ENCODE results near the gene CRAMP1. TPM values are rescaled to one million over a fixed set of nuclear protein-coding genes. Genes with fewer than 3 reads are reported as not detected.

The CRAMP1 gene
- total RNA-seq, 1 donor from 2014 or later = 11.7 TPM

DNA sequence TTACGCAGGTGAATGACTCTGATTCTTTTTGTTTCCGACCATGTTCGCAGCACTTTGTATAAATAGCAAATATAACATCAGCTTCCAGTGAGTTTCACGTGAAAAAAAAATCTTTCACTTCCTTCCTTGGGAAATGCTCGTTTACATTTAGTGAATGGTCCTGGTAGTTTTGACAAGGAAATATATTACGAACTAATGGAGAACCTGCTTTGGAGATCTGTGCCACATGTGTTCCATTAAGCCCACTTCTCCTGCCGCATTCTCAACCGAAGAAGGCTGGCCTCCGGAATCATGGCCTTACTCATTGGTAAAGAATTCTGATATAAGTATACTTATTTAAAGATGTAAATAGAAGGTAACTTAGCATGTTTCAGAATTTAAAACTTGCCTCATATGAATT is 3.6 kb downstream of the CRAMP1 start:
- no peak overlapping the region for H2AFZ ChIP-seq (replicated peaks)
- Mint-ChIP-seq H3K27ac (no peak overlapping the region), H3K4me3 (peak overlapping the region; percentile 91), H3K9me3 (no peaks in the 10 kb centered on the region), H3K27me3 (ENCODE audit: insufficient read depth, low read depth) (peaks cover 11% of the 10 kb centered on the region), H3K4me1 (peaks cover 24% of the 10 kb centered on the region), H3K36me3 (peaks cover 23% of the 10 kb centered on the region)
- H3K4me2 ChIP-seq = peak overlapping the region; percentile 90
- peaks cover 79% of the 10 kb centered on the region for H3K79me2 ChIP-seq (ENCODE audit: low read depth)
- H3K27ac ChIP-seq = no peak overlapping the region
- peaks cover 16% of the 10 kb centered on the region for H3K27me3 ChIP-seq
- H3K4me3 ChIP-seq = peak overlapping the region; percentile 93
- no peaks in the 10 kb centered on the region for H3K9me3 ChIP-seq (ENCODE audit: low read depth)
- H3K36me3 ChIP-seq = no peaks in the 10 kb centered on the region
- H3F3A ChIP-seq (ENCODE audit: low read depth) = peaks cover 21% of the 10 kb centered on the region
- peaks cover 22% of the 10 kb centered on the region for H3K4me1 ChIP-seq
- H4K20me1 ChIP-seq (ENCODE audit: low read depth) = peaks cover 27% of the 10 kb centered on the region
- H3K9ac ChIP-seq = peak overlapping the region; percentile 86
- no peak for TF ChIP-seq EZH2phosphoT487 (IDR thresholded peaks at IDR 0.05)
- TF ChIP-seq, protein P1, sequence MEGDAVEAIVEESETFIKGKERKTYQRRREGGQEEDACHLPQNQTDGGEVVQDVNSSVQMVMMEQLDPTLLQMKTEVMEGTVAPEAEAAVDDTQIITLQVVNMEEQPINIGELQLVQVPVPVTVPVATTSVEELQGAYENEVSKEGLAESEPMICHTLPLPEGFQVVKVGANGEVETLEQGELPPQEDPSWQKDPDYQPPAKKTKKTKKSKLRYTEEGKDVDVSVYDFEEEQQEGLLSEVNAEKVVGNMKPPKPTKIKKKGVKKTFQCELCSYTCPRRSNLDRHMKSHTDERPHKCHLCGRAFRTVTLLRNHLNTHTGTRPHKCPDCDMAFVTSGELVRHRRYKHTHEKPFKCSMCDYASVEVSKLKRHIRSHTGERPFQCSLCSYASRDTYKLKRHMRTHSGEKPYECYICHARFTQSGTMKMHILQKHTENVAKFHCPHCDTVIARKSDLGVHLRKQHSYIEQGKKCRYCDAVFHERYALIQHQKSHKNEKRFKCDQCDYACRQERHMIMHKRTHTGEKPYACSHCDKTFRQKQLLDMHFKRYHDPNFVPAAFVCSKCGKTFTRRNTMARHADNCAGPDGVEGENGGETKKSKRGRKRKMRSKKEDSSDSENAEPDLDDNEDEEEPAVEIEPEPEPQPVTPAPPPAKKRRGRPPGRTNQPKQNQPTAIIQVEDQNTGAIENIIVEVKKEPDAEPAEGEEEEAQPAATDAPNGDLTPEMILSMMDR (IDR thresholded peaks at IDR 0.05) = no peak
- no peak for TF ChIP-seq EZH2 (IDR thresholded peaks at IDR 0.05)
- no peak for DNase-seq (ENCODE audit: low spot score)

DNA sequence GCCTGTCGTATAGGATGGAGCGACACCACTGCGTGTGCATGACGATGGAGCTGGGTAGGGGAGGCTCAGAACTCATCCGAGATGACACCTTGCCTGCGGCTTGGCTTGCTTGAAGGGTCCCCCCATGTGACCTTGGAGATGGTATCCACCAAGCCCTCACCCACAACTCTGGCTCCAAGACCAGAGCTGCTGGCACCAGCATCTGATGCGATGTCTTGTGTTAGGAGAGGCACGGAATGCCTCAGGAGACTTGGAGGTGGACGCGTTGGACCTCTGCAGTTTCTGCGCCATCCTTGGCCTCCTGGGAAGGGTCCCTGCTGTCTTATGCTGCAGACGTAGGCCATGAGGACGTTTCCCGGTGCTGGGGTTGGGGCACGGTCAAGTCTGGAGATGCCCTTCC is 7.8 kb downstream of the CRAMP1 start:
- Histone ChIP-seq H3K4me1 (peaks cover 13% of the 10 kb centered on the region), H3K27ac (no peak overlapping the region), H3K27me3 (no peaks in the 10 kb centered on the region), H3K4me2 (no peak overlapping the region), H4K20me1 (ENCODE audit: low read depth) (peaks cover 40% of the 10 kb centered on the region), H3K79me2 (ENCODE audit: low read depth) (peaks cover 100% of the 10 kb centered on the region), H3K9ac (no peak overlapping the region), H2AFZ (replicated peaks) (no peak overlapping the region), H3F3A (ENCODE audit: low read depth) (no peaks in the 10 kb centered on the region), H3K4me3 (no peak overlapping the region), H3K9me3 (ENCODE audit: low read depth) (no peaks in the 10 kb centered on the region), H3K36me3 (no peaks in the 10 kb centered on the region)
- Mint-ChIP-seq H3K36me3 (peaks cover 23% of the 10 kb centered on the region), H3K27ac (no peak overlapping the region), H3K4me1 (peaks cover 12% of the 10 kb centered on the region), H3K9me3 (no peaks in the 10 kb centered on the region), H3K27me3 (ENCODE audit: insufficient read depth, low read depth) (peaks cover 11% of the 10 kb centered on the region), H3K4me3 (no peak overlapping the region)
- DNase-seq (ENCODE audit: low spot score) = no peak
- TF ChIP-seq EZH2phosphoT487 (IDR thresholded peaks at IDR 0.05) (no peak), EZH2 (IDR thresholded peaks at IDR 0.05) (no peak)
- TF ChIP-seq, protein P1 (IDR thresholded peaks at IDR 0.05) = no peak

DNA sequence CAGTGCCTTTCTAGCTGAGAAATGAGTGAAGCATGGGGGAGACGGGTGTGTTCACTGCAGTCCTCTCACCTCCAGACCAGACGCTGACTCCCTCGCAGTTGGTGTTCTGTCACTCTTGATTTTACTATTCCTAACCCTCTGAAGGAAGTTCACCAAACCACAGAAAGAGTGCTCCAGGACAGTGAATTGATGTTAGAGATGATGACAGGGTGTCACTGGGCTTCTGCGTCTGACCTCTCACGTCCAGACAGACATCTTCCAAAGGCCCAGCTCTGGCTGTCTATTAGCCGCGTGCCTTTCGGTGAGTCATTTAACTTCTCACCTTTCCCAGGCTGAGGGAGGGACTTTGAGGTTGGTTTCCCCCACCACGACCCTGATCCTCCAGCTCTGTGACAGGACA is 8.2 kb downstream of the CRAMP1 start:
- H3K27me3 ChIP-seq = no peaks in the 10 kb centered on the region
- no peaks in the 10 kb centered on the region for H3K9me3 ChIP-seq (ENCODE audit: low read depth)
- no peak overlapping the region for H3K4me3 ChIP-seq
- peaks cover 100% of the 10 kb centered on the region for H3K79me2 ChIP-seq (ENCODE audit: low read depth)
- TF ChIP-seq EZH2 (IDR thresholded peaks at IDR 0.05) (no peak), EZH2phosphoT487 (IDR thresholded peaks at IDR 0.05) (no peak)
- TF ChIP-seq, protein P1 (IDR thresholded peaks at IDR 0.05) = no peak
- H3F3A ChIP-seq (ENCODE audit: low read depth) = no peaks in the 10 kb centered on the region
- Mint-ChIP-seq H3K36me3 (peaks cover 21% of the 10 kb centered on the region), H3K9me3 (no peaks in the 10 kb centered on the region), H3K27ac (no peak overlapping the region), H3K4me1 (peaks cover 8% of the 10 kb centered on the region), H3K4me3 (no peak overlapping the region), H3K27me3 (ENCODE audit: insufficient read depth, low read depth) (peaks cover 11% of the 10 kb centered on the region)
- H3K4me2 ChIP-seq = no peak overlapping the region
- H3K36me3 ChIP-seq = no peaks in the 10 kb centered on the region
- H2AFZ ChIP-seq (replicated peaks) = no peak overlapping the region
- H3K27ac ChIP-seq = no peak overlapping the region
- peaks cover 9% of the 10 kb centered on the region for H3K4me1 ChIP-seq
- peaks cover 41% of the 10 kb centered on the region for H4K20me1 ChIP-seq (ENCODE audit: low read depth)
- H3K9ac ChIP-seq = no peak overlapping the region
- DNase-seq (ENCODE audit: low spot score) = no peak

Data from neural progenitor cell (in vitro differentiated cells).